Purkinje cell (primary cell): Measurements from ENCODE around the gene SFMBT2. TPM values are rescaled to one million over a fixed set of nuclear protein-coding genes. Genes with fewer than 3 reads are reported as not detected.

Experiments used
- polyA plus RNA-seq: library from polyadenylated mRNA; unstranded; fragments of >200 nt; fragmentation: Nextera tagmentation; gene quantifications from 2 replicates; pipeline ENCODE4 v1.2.1, GENCODE V29; 2014

SFMBT2 gene
- 3.2 and 3.3 TPM in 2 replicates for polyA plus RNA-seq

DNA sequence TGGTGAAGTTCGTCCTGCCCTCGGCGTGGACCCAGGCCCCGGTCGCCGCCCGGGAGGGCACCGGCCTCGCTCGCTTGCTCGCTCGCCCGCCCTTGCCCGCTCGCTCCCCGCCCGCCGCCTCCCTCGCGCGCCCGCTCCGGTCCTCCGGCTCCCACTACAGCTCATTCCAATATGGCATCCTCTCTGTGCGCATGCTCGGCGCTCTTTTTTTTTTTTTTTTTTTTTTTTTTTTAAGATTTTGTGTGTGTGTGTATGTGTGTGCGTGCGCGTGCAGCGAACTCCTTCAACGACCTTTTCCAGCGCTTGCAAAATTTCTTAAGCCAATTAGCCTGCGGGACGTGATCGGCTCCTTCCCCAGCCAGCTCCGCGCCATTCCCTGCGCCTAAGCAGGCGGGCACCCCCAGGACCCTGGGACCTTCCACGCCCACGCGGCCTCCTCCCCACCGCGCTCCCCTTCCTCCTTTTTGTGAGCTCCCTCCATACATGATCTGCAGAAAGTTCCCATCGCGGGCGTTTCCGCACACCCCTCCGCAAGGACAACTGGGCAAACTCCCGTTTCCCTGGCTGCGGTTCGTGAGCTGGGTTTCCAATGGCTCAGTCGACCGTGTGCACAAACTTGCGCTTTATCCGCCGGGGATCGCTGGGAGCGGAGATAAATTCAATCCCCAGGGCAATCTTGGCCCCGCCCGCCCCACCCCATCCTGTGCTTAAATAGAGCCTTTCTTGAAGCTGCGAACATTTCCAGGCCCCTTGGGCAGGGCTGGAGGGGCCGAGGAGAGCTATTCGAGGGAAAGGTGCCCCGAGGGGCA is at the start of gene SFMBT2:
SFMBT2 (minus strand) TSS at position 173 of the 809 bp plus-strand sequence. CDS start 29,136 bp downstream, outside the sequence.

